GM12891 (cell line): ENCODE measurements around the gene CCDC102A.

ENCODE experiments used
- DNase-seq: peaks from one replicate; pipeline ENCODE4 v3.0.0; 2011; ENCODE audit warnings: low spot score; ENCODE audit not compliant: insufficient read length
- FAIRE-seq: peaks from 2 replicates; lab custom pipeline; 2011; peaks lifted over from hg19 to GRCh38; lab: Jason Lieb, UNC
- PAX5 ChIP-seq: IDR thresholded peaks from 2 replicates; pipeline ENCODE4 v1.6.1; 2011; ENCODE audit warnings: low read length, moderate library complexity, mild to moderate bottlenecking; ENCODE audit not compliant: insufficient read depth, severe bottlenecking
- POLR2A ChIP-seq: IDR thresholded peaks from 2 replicates; pipeline ENCODE4 v1.6.1; 2011; ENCODE audit warnings: low read depth, low read length, control low read depth
- POLR2AphosphoS5 ChIP-seq: IDR thresholded peaks from 2 replicates; pipeline ENCODE4 v1.6.1; 2011; ENCODE audit warnings: low read depth, low read length, control low read depth
- POU2F2 ChIP-seq: IDR thresholded peaks from 2 replicates; pipeline ENCODE4 v1.6.1; 2011; ENCODE audit warnings: low read depth, mild to moderate bottlenecking, control low read depth, low read length, moderate library complexity
- SPI1 ChIP-seq: IDR thresholded peaks from 2 replicates; pipeline ENCODE4 v1.6.1; 2011; ENCODE audit warnings: low read depth, low read length, control low read depth
- TAF1 ChIP-seq: IDR thresholded peaks from 2 replicates; pipeline ENCODE4 v1.6.1; 2011; ENCODE audit warnings: low read depth, low read length, control low read depth

CCDC102A gene

GRCh38 chr16:57514371-57514770 lies 22.0 kb downstream of the CCDC102A start:
- no peak for DNase-seq
- no peak for TF ChIP-seq POLR2AphosphoS5
- no peak for TF ChIP-seq SPI1
- no peak for TF ChIP-seq POU2F2
- no peak for TF ChIP-seq TAF1
- TF ChIP-seq POLR2A = no peak
- no peak for TF ChIP-seq PAX5
- FAIRE-seq = no peak

GRCh38 chr16:57513371-57514102 lies 22.8 kb downstream of the CCDC102A start:
- no peak for DNase-seq
- no peak for FAIRE-seq
- TF ChIP-seq PAX5 = no peak
- TF ChIP-seq POU2F2 = no peak
- TF ChIP-seq POLR2A = no peak
- TF ChIP-seq POLR2AphosphoS5 = no peak
- no peak for TF ChIP-seq TAF1
- no peak for TF ChIP-seq SPI1

GRCh38 chr16:57512296-57513001 lies 23.9 kb downstream of the CCDC102A start:
- TF ChIP-seq PAX5 = no peak
- TF ChIP-seq POLR2A = no peak
- no peak for TF ChIP-seq TAF1
- no peak for TF ChIP-seq SPI1
- TF ChIP-seq POU2F2 = no peak
- TF ChIP-seq POLR2AphosphoS5 = no peak
- DNase-seq (no peak), FAIRE-seq (no peak)

- no peak for DNase-seq
- no peak for FAIRE-seq
- TF ChIP-seq SPI1 = no peak
- no peak for TF ChIP-seq POLR2A
Observed at GRCh38 chr16:57510016-57510871, 26.1 kb downstream of the CCDC102A start.

- DNase-seq (no peak), FAIRE-seq (no peak)
- no peak for TF ChIP-seq POLR2AphosphoS5
- TF ChIP-seq SPI1 = no peak
- no peak for TF ChIP-seq TAF1
Observed at GRCh38 chr16:57509231-57509923, 27.0 kb downstream of the CCDC102A start.

GRCh38 chr16:57508035-57508425 lies 28.3 kb downstream of the CCDC102A start:
- DNase-seq (no peak), FAIRE-seq (no peak)
- no peak for TF ChIP-seq PAX5
- TF ChIP-seq POU2F2 = no peak
- no peak for TF ChIP-seq TAF1
- TF ChIP-seq POLR2A = no peak
- no peak for TF ChIP-seq SPI1
- TF ChIP-seq POLR2AphosphoS5 = no peak

- FAIRE-seq = no peak
- TF ChIP-seq TAF1 = no peak
- no peak for TF ChIP-seq POLR2A
- no peak for TF ChIP-seq SPI1
- no peak for TF ChIP-seq POLR2AphosphoS5
- no peak for TF ChIP-seq PAX5
- no peak for TF ChIP-seq POU2F2
- no peak for DNase-seq
Observed at GRCh38 chr16:57507136-57508034, 29.0 kb downstream of the CCDC102A start.

- DNase-seq (no peak), FAIRE-seq (no peak)
- no peak for TF ChIP-seq POLR2A
- TF ChIP-seq PAX5 = no peak
- no peak for TF ChIP-seq SPI1
- no peak for TF ChIP-seq TAF1
- no peak for TF ChIP-seq POU2F2
- no peak for TF ChIP-seq POLR2AphosphoS5
Observed at GRCh38 chr16:57505169-57505568, 31.2 kb downstream of the CCDC102A start.

GRCh38 chr16:57504491-57504890 lies 31.9 kb downstream of the CCDC102A start:
- DNase-seq (no peak), FAIRE-seq (no peak)
- TF ChIP-seq POLR2AphosphoS5 = no peak
- TF ChIP-seq POLR2A = no peak
- TF ChIP-seq SPI1 = no peak
- no peak for TF ChIP-seq PAX5
- no peak for TF ChIP-seq TAF1
- no peak for TF ChIP-seq POU2F2
